CD4-positive, alpha-beta T cell treated with Interferon gamma for 1 hour (primary cell): Measurements from ENCODE around the gene CEACAM18.

Experiments
- DNase-seq: peaks from one replicate; pipeline ENCODE4 v3.0.0-alpha.2; 2020

Gene CEACAM18

DNA sequence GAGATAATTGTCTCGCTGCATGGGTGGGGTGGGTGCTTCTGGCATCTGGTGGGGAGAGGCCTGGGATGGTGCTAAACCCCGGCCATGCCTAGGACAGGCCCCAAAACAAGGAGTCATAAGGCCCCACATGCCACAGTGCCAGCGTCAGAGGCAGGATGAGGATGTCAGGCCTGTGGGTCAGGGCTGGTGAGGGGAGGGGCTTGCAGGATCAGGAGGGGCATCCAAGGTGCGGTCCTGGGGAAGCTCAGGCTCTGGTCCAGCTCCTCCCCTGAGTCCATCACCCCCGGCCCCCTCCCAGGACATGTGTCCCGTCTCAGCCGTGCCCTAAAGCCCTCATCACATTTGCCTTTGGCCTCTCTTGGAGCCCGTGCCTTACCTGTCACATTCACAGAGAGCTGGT is 22.6 kb downstream of the CEACAM18 start:
- peak; percentile 21 for DNase-seq

DNA sequence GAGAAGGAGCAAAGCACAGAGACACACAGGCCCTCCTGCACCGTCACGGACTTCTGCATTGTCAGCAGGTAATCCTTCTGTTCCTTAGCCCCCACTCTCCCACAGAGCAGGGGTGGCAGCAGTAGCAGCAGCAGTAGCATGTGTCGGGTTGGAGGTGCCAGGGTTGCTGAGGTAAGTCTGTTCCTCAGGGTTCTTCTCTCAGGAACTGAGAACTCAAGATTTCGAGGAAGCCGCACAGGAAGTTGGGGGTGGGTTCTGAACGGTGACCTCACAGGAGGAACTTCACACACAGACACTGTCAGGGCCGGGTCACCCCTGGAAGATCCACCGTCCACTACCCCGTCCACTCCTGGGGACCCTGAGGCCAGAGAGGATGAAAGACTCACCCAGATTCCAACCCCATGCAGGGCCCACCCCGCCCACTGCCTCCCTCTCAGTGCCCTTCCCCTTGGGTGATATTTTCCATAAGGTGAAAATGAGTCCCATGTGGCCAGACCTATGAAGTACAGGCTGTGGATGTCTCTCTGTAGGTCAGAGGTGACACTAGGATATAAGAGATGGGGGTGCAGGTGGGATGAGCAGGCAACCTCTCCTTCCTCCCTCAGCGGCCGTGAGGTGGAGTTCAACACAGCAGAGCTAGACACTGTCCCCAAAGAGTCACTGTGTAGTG is 23.4 kb downstream of the CEACAM18 start, which contains the start of gene SIGLEC12:
SIGLEC12 (minus strand) TSS at position 207 of the 670 bp plus-strand sequence; CDS start at position 140, 67 bp downstream.
- DNase-seq = peak; percentile 59

DNA sequence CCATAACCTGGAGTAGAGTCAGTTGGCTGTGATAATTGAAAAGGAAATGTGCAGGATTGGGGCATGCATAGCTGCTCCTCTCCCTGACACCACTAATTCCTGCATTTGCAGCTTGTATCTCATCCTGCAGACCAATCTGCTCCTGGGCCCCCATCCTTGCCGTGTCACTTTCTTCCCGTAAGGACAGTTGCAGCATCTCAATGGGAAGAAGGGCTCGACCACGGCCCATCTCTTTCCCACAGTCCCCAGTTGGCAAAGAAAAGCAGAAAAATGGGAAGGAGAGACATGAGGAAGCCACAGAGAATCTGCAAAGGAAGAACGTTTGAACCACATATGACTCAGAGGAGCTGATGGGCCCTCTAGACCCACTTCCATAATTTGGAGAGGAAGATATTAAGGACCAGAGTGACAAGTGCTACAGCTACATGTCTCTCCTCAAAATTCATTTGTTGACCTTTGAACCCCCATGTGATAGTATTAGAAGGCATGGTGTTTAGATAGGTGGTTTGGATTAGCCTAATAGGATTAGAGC is 25.0 kb downstream of the CEACAM18 start:
- no peak for DNase-seq

DNA sequence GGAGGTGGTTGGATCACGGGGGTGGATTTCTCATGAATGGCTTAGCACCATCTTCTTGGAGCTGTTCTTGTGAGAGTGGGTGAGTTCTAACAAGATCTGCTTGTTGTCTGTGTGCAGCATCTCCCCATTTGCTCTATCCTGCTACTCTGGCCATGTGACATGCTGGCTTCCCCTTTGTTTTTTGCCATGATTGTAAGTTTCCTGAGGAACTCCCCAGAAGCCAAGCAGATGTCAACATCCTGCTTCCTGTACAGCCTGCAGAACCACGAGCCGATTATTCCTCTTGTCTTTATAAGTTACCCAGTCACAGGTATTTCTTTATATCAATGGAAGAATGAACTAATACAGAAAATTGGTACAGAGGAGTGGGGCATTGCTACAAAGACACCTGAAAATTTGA is 25.6 kb downstream of the CEACAM18 start:
- DNase-seq = no peak

DNA sequence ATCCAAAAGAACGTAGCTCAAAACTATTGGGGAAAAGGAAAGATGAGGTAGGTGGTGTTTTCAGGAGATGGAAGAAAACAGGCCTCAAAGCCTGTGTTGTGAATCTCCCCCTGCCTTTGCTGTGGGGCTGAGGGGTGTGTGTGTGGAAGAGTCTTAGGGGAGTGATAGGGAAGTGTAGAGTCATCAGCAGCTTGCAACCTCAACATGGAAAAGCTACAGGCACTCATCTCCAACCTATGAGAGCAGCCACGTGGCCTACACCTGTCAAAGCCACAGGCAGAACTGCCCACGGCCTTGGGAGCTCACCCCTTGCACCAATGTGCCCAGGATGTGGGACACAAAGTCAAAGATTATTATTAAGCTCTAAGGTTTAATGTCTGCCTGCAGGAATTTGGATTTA is 27.6 kb downstream of the CEACAM18 start:
- DNase-seq = no peak

DNA sequence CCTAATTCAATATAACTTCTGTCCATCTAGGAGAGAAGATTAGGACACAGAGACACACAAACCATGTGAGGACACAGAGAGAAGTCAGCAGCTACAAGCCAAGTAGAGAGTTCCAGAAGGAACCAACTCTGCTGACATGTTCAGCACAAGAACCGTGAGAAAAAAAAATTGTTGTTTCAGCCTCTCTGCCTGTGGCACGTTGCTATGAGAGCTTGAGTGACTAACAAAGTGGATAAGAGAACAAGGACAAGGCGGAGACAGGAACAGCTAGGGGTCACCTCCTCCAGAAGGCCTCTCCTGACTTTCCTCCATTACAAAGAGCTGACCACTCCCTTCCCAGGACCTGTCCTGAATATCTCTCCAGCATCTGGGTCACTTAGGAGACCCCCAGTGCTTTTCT is 28.9 kb downstream of the CEACAM18 start:
- DNase-seq = no peak

DNA sequence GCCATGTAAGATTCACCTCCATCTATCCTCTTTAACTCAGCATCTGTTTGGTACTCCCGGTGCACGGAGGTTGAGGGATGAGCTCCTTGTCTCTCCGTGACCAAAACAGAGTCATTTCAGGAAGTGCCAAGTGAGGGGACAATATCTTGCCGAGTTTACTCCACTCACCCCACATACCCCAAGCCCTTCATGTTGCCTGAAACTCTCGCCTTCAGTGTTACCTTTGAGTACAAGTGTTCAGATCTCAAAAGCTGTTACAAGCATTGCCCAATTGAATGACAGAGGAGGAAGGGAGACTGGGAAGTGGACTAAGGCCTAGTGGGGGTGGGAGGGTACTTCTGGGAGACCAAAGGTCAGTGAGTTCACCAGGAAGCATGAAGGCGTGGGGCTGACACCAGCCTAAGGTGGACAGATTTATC is 29.3 kb downstream of the CEACAM18 start:
- no peak for DNase-seq

DNA sequence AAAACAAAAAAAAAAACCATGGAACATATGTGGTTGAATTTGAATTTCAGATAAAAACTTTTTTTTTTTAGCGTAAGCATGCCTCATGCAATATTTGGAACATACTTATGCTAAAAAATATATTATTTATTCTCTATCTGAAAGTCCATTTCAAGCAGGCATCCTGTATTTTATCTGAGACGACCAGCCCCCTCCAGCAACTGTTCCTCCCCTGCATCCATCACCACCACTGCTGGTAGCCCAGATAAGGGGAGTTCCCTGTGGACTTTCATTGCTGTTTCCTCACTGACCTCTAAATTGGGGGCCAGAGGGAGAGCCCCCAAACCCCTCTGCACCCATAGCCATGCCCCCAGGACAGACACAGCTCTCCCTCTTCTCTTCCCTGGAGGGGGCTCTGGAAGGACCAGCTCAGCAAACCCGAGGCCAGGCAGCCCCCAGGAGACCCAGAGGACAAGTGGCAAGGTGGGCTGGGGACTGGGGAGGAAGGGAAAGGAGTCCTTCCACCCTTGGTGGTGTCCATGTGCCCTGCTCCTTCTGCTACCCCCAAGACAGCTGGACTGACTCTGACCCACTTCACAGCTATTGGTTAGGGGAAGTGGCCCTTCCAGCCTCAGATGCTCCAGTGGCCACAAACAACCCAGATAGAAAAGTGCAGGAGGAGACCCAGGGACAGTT is 29.9 kb downstream of the CEACAM18 start:
- DNase-seq = no peak

DNA sequence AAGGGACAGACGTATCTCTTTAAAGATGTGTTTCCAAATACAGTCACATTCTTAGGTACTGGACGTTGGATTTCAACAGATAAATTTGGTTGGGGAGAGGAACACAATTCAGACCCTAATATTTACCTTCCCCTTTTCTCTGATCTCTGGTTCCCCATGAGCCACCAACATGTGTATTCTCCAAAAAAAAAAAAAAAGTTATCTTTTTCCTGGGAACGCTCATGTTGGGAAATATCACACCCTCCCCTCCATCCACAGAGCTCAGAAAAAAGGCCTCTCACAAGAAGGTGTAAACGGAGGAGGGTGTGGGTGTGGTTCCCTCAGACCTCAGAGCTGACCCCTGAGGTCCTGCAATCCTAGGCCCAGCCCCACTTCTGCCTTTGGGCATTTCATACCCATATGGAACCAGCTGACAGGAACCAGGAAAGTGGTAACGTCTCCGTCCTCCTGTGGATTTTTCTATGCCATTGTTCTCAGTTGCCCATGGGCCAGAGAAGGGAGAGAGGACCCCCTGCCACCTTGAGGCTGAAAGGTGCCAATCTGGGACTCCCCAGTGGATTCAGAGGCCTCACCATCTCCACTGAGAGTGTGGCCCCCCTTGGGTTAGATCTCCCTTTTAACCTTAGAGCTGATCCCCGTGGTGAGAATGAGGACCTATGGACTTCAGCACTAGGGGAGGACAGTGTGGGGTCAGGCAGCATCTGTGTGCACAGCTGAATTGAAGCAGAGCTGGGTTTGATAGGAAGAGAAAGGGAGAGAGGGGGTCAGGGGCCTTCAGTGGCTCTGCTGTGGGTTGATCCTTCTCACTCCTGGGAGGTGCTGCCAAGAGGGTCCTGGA is 31.7 kb downstream of the CEACAM18 start:
- DNase-seq = no peak

DNA sequence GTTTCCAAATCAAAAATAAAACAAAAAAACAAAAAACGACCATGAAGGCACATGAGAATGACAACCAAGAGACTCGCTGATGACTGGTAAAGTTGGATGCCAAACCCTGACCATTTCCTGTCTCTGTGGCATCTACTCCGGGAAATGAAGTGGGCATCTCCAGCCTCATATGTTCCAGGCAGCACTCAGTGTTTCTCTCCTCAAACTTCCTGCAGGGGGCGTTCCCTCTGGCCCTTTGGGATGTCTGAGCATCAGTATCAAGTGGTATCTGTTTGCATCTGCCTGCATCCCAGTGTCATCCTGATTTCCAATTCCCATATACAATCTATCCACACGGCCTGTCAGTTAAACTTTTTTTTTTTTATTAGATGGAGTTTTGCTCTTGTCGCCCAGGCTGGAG is 33.0 kb downstream of the CEACAM18 start:
- DNase-seq = no peak

DNA sequence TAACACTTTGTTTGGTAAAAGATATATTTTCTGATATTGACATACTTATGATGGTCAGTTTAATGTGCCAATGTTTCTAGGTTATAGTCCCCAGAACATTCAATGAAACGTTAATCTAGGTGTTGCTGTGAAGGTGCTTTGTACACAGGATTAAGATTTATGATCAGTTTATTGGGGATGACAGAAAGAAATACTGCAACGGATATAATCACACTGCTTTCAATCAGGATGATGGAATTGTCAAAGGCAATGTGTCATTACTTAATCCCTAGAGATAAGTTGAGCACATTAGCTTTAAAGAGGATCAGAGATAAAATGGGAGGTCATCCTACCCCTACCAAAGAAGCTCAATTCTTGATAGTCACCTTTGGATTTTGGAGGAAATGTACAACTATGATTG is 35.6 kb downstream of the CEACAM18 start:
- no peak for DNase-seq

DNA sequence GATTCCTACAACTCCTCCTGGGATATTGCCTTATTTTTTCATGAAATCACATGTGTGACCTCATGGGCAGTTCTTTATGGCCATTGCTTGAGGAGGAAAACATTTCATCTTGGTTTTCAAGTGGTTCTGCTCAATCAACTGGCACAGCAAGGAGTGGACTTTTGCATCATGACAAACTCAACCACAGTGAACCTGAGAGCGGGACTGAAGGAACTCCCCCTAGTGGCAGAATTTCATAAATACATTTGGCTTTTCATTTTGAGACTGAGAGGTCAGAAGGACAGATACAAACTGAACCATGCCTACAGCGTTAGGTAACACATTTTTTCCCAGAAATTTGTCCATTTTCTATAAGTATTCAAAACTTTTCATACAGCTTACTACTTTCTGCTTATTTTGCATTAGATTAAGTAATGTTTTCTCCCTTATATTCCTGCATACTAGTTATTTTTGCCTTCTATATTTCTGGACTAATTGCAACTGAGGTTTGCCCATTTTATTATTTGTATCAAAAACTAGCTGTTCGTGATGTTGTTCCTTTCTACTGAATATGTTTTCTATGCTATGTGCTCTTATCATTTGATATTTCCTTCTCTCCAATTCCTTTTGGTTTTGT is 36.6 kb downstream of the CEACAM18 start:
- DNase-seq = no peak

DNA sequence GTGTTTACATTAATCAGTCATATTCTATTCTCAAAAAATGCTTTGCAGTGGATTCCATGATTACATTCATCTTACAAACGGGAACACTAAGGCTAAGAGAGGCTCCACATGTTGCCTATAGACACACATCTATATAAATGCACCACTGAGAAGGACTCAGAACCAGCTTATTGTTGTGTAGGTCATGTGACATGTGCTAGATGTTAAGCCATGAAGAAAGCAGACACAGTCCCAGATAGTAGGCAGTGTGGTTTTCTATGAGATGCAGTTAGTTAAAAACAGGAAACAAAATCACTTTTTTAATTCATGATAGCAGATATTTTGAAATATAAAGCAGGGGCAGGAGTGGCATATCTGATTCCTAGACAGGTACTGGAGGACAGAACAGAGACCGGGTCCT is 42.4 kb downstream of the CEACAM18 start:
- DNase-seq = no peak

DNA sequence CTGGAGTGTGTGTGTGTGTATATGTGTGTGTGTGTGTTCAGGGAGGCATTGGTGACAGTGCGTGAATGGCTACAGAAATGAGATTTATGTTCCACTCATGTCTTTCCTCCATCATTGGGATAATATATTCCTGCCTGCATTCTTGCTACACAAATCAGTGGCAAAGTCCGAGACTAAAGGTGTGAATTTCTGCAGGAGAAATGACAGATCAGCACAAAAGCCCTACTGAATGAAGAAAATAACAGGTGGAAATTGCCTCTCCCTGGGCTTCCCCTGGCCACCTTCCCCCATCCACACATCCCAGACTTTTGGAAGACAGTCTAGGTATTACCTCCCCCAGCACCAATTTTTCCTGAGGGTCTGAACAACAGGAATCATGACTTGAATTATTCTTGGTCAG is 43.0 kb downstream of the CEACAM18 start:
- no peak for DNase-seq

DNA sequence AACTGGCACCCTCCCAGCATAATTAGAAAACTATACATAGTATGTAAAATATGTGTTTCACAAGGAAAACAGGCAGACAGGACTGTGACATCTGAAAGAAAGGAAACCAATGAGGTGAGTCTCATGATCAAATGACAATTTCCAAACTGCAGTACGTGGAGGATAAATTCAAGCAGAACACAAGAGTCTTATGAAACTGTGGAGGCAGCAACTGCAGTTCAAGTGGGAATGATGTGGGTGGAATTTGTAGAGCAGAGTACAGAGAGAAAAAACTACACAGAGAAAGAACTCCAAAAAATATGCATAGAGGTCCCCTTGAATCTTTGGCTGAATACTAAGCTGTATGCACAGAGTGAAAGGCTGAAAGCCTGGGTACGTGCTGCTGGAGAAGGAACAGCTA is 43.4 kb downstream of the CEACAM18 start:
- no peak for DNase-seq

DNA sequence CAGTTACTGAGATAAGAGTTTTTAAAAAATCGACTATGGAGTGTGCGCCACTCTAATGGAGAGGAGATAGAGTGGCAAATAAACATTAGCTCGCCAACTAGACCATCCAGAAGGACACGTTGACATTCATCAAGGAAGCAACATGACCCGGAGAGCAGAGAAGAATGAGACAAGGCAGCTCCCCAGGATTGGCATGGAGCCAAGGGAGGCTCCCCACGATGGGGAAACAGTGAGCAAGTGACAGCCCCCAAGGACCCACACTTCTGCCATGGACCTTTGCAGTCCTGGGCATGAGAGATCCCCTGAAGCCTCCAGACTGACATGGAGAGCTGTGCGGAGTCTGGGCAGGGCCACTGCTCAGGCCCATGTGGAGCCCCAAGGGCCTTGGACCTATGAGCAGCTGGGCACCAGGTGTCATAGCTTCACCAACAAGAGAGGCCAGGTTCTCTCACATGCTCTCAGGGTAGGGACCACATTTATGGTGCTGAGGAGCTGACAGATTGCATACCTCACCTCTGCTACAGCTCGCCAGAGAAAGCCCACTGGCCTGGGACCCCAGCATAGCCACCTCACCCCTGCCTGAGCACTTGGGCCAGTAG is 46.4 kb downstream of the CEACAM18 start:
- DNase-seq = no peak

DNA sequence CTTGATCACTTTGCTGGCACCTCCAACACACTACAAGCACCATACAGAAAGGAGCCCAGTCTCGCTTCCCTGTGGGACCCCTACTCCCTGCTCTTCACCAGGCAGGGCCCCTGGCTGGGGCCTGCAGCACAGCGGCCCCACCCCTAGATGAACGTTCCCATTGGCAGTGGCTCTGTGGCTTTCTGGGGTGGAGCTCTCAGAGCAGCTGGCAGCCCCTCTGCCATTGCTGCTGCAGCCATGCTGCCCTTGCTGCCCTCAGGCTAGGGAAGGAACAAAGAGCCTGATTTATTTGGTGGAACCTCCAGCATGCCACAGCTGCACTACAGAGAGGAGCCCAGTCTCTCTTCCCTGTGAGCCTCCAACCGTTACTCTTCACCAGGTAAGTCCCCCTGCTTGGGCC is 47.3 kb downstream of the CEACAM18 start:
- DNase-seq = no peak

DNA sequence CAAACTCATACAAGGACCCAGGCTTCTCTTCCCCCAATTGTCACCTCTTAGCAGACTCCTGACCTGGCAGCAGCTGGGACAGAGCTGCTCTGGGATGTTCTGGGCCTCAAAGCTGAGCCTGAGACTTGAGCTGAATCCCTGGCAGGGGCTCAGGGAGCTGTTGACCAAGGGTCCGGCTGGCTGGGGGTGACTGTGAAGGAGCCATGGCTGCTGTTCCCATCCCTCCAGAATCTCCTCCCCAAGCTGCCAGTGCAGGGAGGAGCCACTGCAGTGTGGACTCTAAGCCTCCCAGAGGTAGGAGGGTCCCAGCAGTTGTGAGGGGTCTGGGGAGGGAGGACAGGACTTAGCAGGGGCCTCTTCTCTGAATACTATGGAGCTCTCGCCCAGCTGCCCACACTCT is 51.0 kb downstream of the CEACAM18 start:
- no peak for DNase-seq

DNA sequence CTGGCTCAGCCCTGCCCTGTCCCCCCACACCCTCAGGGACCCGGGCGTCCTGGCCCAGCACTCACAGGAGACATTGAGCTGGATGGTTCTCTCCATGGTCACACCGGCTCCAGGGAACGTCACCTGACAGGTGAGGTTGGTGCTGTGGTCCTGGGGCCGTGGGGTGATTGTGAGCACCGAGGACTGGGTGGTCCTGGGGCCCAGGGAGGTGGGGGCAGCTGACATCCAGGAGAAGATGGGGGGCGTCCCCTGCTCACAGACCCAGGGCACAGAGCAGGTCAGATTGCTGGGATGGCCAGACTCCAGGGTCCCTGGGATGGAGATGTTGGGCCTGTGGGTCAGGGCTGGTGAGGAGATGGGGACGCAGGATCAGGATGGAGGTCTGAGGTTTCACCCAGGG is 52.3 kb downstream of the CEACAM18 start:
- no peak for DNase-seq

DNA sequence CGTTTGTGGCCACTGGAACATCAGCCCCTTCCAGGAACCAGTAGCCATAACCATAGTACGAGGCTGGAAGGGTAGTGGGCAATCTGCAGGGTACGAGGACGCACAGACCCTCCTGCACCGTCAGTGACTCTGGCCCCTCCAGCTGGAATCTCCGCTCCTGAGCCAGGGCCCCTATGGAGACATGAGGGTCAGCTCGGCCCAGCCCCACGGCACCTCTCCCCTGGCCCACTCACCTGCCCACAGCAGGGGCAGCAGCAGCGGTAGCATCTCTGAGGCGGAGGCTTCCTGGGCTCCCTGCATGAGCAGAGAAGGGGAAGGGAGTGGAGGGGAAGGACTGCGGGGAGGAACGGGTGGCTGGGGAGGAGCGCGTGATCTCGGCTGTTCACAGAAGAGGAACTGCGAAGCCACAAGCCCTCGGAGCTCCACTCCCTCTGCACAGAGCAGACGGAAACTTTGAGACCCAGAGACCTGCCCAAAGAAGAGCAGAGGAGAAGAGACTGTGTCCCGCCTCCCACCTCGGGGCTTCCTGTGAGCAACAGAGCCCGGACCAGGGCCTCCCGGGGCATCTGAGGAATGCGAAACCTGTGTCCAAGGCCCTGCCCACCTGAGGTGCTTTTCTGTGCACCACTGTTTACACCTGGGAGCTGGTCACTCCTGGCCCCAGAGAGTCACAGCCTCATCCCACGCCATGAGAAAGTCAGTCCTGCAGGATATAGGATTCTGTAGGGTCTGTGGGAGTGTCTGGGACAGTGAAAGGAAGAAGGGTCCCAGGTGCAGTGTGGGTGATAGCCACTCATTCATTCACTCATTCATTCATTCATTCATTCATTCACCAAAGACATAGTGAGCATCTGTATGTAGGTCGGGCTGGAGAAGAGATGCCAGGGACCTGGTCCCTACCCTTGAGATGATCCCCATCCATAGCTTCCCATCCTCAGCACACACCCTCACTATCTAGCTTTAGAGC is 53.3 kb downstream of the CEACAM18 start, which contains the start of gene SIGLEC6:
SIGLEC6 (minus strand) TSS at position 322 of the 967 bp plus-strand sequence; CDS start at position 300, 22 bp downstream.
- DNase-seq = peak; percentile 71

DNA sequence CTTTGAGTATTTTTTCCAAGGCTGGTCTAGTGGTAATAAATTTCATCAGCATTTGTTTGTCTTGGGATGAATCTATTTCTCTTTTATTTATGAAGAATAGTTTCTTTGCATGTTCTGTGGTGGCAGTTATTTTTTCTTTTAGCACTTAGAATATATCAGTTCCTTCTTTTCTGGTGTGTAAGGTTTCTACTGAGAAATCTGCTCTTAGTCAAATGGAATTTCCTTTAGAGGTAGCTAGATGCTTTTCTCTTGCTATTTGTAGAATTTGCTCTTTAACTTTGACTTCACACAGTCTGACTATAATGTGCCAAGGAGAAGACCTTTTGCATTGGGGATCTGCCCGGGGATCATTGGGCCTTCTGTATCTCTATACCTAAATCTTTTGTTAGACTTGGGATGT is 57.2 kb downstream of the CEACAM18 start:
- DNase-seq = no peak
